H1 (cell line): ENCODE data around the gene AFG1L. TPM values are rescaled to one million over a fixed set of nuclear protein-coding genes. Genes with fewer than 3 reads are reported as not detected.

Experiments
- CTCF ChIA-PET: fragments of 300-600 bp; sonication (Branson Sonifier 250); formaldehyde crosslinking; loops from one replicate; lab custom pipeline; 2021; ENCODE audit not compliant: partially characterized antibody; lab: Charles Lee
- POLR2A ChIA-PET: fragments of 300-600 bp; sonication (Branson Sonifier 250); formaldehyde crosslinking; loops from one replicate; lab custom pipeline; 2021; ENCODE audit warnings: inconsistent platforms; ENCODE audit not compliant: partially characterized antibody; lab: Charles Lee
- DNase-seq, 2 experiments: peaks; one replicate each; pipeline versions ENCODE4 v3.0.0 to v3.0.0-alpha.2; 2010 to 2022; ENCODE audit warnings: low spot score in 2 of 2, low read depth in 1 of 2, mixed read lengths in 1 of 2
- FAIRE-seq: peaks from 2 replicates; lab custom pipeline; 2011; peaks lifted over from hg19 to GRCh38; lab: Jason Lieb, UNC
- H2AFZ ChIP-seq: 2 replicates; pipeline ENCODE4 v1.8.1; 2012; ENCODE audit warnings: low read length, inconsistent platforms
- H2AK5ac ChIP-seq: 2 replicates; pipeline ENCODE4 v1.6.1; 2013; ENCODE audit warnings: low read depth, low read length
- H2BK120ac ChIP-seq: replicated peaks from 2 replicates; pipeline ENCODE3; 2013; ENCODE audit warnings: low read depth, low read length, inconsistent platforms
- H2BK12ac ChIP-seq: 2 replicates; pipeline ENCODE4 v1.6.1; 2013; ENCODE audit warnings: low read depth, low read length
- H2BK15ac ChIP-seq: 2 replicates; pipeline ENCODE4 v1.6.1; 2013; ENCODE audit warnings: low read length
- H2BK20ac ChIP-seq: 2 replicates; pipeline ENCODE4 v1.6.1; 2013; ENCODE audit warnings: low read length
- H2BK5ac ChIP-seq: 2 replicates; pipeline ENCODE4 v1.6.1; 2013; ENCODE audit warnings: low read depth, low read length
- H3K14ac ChIP-seq: 2 replicates; pipeline ENCODE4 v1.6.1; 2013; ENCODE audit warnings: inconsistent platforms; ENCODE audit not compliant: insufficient read length
- H3K18ac ChIP-seq: 2 replicates; pipeline ENCODE4 v1.6.1; 2013; ENCODE audit warnings: low read length; ENCODE audit errors: extremely low read depth
- H3K23ac ChIP-seq: 2 replicates; pipeline ENCODE4 v1.6.1; 2013; ENCODE audit warnings: inconsistent platforms; ENCODE audit not compliant: insufficient read length
- H3K23me2 ChIP-seq: 2 replicates; pipeline ENCODE4 v1.6.1; 2013; ENCODE audit warnings: low read depth, low read length
- H3K27ac ChIP-seq: 2 replicates; pipeline ENCODE4 v1.6.1; 2011; ENCODE audit warnings: low read depth, low read length, inconsistent platforms
- H3K27me3 ChIP-seq, 4 experiments: replicated peaks in 1 of 4; 1 replicate in 1 of 4; 2 replicates in 3 of 4; pipeline versions ENCODE4 v1.6.1 to v1.8.1; 2011 to 2013; ENCODE audit warnings: low read length in 3 of 4, mild to moderate bottlenecking in 3 of 4, inconsistent platforms in 2 of 4, mixed read lengths in 2 of 4, moderate library complexity in 1 of 4; ENCODE audit not compliant: control insufficient read depth in 3 of 4, insufficient read depth in 3 of 4; ENCODE audit errors: extremely low read depth in 1 of 4
- H3K36me3 ChIP-seq, 4 experiments: 2 replicates each; pipeline versions ENCODE4 v1.6.1 to v1.8.1; 2011 to 2013; ENCODE audit warnings: mild to moderate bottlenecking in 4 of 4, low read length in 3 of 4, moderate library complexity in 2 of 4, control low read depth in 1 of 4, inconsistent platforms in 1 of 4; ENCODE audit not compliant: insufficient read depth in 4 of 4, control insufficient read depth in 2 of 4
- H3K4ac ChIP-seq: replicated peaks from 2 replicates; pipeline ENCODE3; 2013; ENCODE audit warnings: low read length, low read depth, mixed read lengths, inconsistent platforms; ENCODE audit not compliant: insufficient read length
- H3K4me1 ChIP-seq, 4 experiments: replicated peaks in 1 of 4; 1 replicate in 1 of 4; 2 replicates in 3 of 4; pipeline versions ENCODE4 v1.6.1 to v1.8.1; 2011 to 2013; ENCODE audit warnings: low read length in 3 of 4, inconsistent platforms in 2 of 4, mixed read lengths in 1 of 4; ENCODE audit not compliant: insufficient read depth in 4 of 4, control insufficient read depth in 3 of 4
- H3K4me2 ChIP-seq, 2 experiments: 2 replicates each; pipeline versions ENCODE4 v1.6.1 to v1.8.1; 2011 to 2013; ENCODE audit warnings: low read depth in 2 of 2, low read length in 2 of 2, control low read depth in 1 of 2, inconsistent platforms in 1 of 2, mild to moderate bottlenecking in 1 of 2; ENCODE audit not compliant: insufficient read depth in 1 of 2
- H3K4me3 ChIP-seq, 4 experiments: fragments of 200-600, 300-600 bp in 1 of 4; sonication (generic), shearing (Covaris generic), sonication (Bioruptor Twin) in 1 of 4; 2 replicates each; pipeline versions ENCODE4 v1.5.1 to v1.8.1; 2011 to 2016; ENCODE audit warnings: low read length in 4 of 4, low read depth in 3 of 4, control low read depth in 2 of 4, inconsistent platforms in 2 of 4, mild to moderate bottlenecking in 2 of 4, mixed read lengths in 1 of 4, moderate library complexity in 1 of 4; ENCODE audit not compliant: insufficient read depth in 2 of 4; ENCODE audit errors: extremely low read depth in 1 of 4
- H3K56ac ChIP-seq: replicated peaks from 2 replicates; pipeline ENCODE3; 2013; ENCODE audit warnings: low read depth, mild to moderate bottlenecking, mixed read lengths, low read length, inconsistent platforms; ENCODE audit not compliant: insufficient read length
- H3K79me1 ChIP-seq: 2 replicates; pipeline ENCODE4 v1.6.1; 2013; ENCODE audit warnings: low read depth, low read length, control low read depth
- H3K79me2 ChIP-seq, 2 experiments: 2 replicates each; pipeline versions ENCODE4 v1.6.1 to v1.8.1; 2012 to 2013; ENCODE audit warnings: low read length in 2 of 2, mild to moderate bottlenecking in 2 of 2, inconsistent platforms in 1 of 2; ENCODE audit not compliant: insufficient read depth in 2 of 2, control insufficient read depth in 1 of 2
- H3K9ac ChIP-seq, 4 experiments: replicated peaks in 1 of 4; 1 replicate in 1 of 4; 2 replicates in 3 of 4; pipeline versions ENCODE4 v1.6.1 to v1.8.1; 2011 to 2013; ENCODE audit warnings: low read depth in 3 of 4, low read length in 3 of 4, control low read depth in 2 of 4, mild to moderate bottlenecking in 2 of 4, moderate library complexity in 2 of 4, inconsistent platforms in 1 of 4; ENCODE audit errors: extremely low read depth in 1 of 4
- H3K9me3 ChIP-seq, 2 experiments: 2 replicates each; pipeline versions ENCODE4 v1.6.1 to v1.8.1; 2012 to 2013; ENCODE audit warnings: mild to moderate bottlenecking in 2 of 2, moderate library complexity in 2 of 2, control low read depth in 1 of 2, inconsistent platforms in 1 of 2, low read depth in 1 of 2, low read length in 1 of 2, mixed read lengths in 1 of 2; ENCODE audit not compliant: insufficient read depth in 2 of 2
- H4K20me1 ChIP-seq, 2 experiments: replicated peaks in 1 of 2; 2 replicates each; pipeline versions ENCODE3 to v1.8.1; 2011 to 2013; ENCODE audit warnings: inconsistent platforms in 2 of 2, low read length in 2 of 2, mild to moderate bottlenecking in 1 of 2; ENCODE audit not compliant: insufficient read depth in 2 of 2, control insufficient read depth in 1 of 2
- H4K5ac ChIP-seq: 2 replicates; pipeline ENCODE4 v1.6.1; 2013; ENCODE audit warnings: low read length, low read depth, mixed read lengths, inconsistent platforms; ENCODE audit not compliant: insufficient read length
- H4K8ac ChIP-seq: 2 replicates; pipeline ENCODE4 v1.8.0; 2013; ENCODE audit warnings: mild to moderate bottlenecking, moderate library complexity, low read length, inconsistent platforms; ENCODE audit not compliant: insufficient read depth; ENCODE audit errors: extremely low read depth
- H4K91ac ChIP-seq: replicated peaks from 2 replicates; pipeline ENCODE3; 2013; ENCODE audit warnings: low read length, mixed read lengths, inconsistent platforms; ENCODE audit not compliant: insufficient read length
- CEBPB ChIP-seq: IDR thresholded peaks from 2 replicates; pipeline ENCODE4 v1.6.1; 2012; ENCODE audit warnings: low read depth, low read length
- POLR2AphosphoS5 ChIP-seq: IDR thresholded peaks from 2 replicates; pipeline ENCODE4 v1.6.1; 2011; ENCODE audit warnings: low read depth, low read length
- RAD21 ChIP-seq, 2 experiments: IDR thresholded peaks in 1 of 2; conservative IDR thresholded peaks in 1 of 2; 2 replicates each; pipeline ENCODE4 v1.6.1; 2011; ENCODE audit warnings: low read depth in 2 of 2, low read length in 2 of 2, improper control_type of control experiment in 1 of 2, inconsistent platforms in 1 of 2, mild to moderate bottlenecking in 1 of 2, moderate library complexity in 1 of 2
- WGBS, 2 experiments: shearing (Covaris generic) in 1 of 2; methylation state at CpG; one replicate each; pipeline versions ENCODE4 v1.1.6 to v1.1.7; 2013 to 2015; ENCODE audit warnings: low lambda C conversion rate in 2 of 2, mixed read lengths in 2 of 2, inconsistent platforms in 1 of 2, low coverage in 1 of 2, missing lambda C conversion rate in 1 of 2; ENCODE audit not compliant: insufficient replicate concordance in 2 of 2, insufficient coverage in 1 of 2, insufficient read length in 1 of 2; ENCODE audit errors: extremely low coverage in 1 of 2, missing lambda C conversion rate in 1 of 2; 5-methylcytosine and 5-hydroxymethylcytosine counted together
- polyA plus RNA-seq, 7 experiments: library from polyadenylated mRNA; depleted of rRNA in 3 of 7; stranded (reverse) in 5 of 7; unstranded in 2 of 7; fragments of >200 nt in 5 of 7; fragments of 200-250 nt in 2 of 7; gene quantifications; 1 replicate in 5 of 7; 2 replicates in 1 of 7; 4 replicates in 1 of 7; pipeline versions ENCODE4 v1.2.1 to v1.2.3, GENCODE V29; 2011 to 2013; ENCODE audit warnings: missing spikeins in 2 of 7, mixed read lengths in 2 of 7
- total RNA-seq: library from RNA; stranded (reverse); fragmentation: NEBNext Ultra II Directional; extraction: Animal tissue kit (Norgen Biotek cat#: 25700); gene quantifications from 2 replicates; pipeline ENCODE4 v1.2.1, GENCODE V29; 2021
- TF ChIP-seq, protein P1 (sequence below), 3 experiments: IDR thresholded peaks; 1 replicate in 2 of 3; 2 replicates in 1 of 3; pipeline versions ENCODE4 v1.5.1 to v1.6.1; 2011; ENCODE audit warnings: low read length in 3 of 3, mild to moderate bottlenecking in 3 of 3, inconsistent platforms in 2 of 3, low read depth in 1 of 3, moderate library complexity in 1 of 3; ENCODE audit not compliant: insufficient read depth in 1 of 3; ENCODE audit errors: control extremely low read depth in 1 of 3

Gene AFG1L
- total and polyA plus RNA-seq, 2 of the 8 experiments (the other 6 are each of a cell fraction or from before 2014, with no cell fraction given) = 0.98 to 5.7 TPM

DNA sequence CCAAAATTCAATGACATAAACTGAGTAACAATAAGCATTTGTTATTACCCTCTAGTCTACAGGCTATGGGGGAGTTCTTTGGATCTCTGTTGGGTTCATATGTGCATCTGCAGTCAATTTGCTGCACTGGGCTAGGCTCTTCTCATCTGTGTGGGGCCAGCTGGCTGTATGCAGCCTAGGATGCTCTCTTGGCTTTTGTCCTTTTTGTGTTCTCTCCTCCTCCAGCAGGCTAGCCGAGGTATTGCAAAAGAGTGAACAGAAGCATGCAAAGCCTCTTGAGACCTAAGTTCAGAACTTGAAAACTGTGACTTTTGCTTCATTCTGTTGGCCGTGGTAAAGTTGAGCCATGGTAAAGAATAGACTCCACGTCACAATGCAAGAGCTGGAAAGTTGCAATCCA lies 203.0 kb downstream of the AFG1L start:
- H3K9me3 ChIP-seq = no peaks in the 10 kb centered on the region
- no peak overlapping the region for H2AFZ ChIP-seq
- H2BK20ac ChIP-seq = no peak overlapping the region
- no peak overlapping the region for H4K91ac ChIP-seq
- no peaks in the 10 kb centered on the region for H3K79me1 ChIP-seq
- no peak overlapping the region for H3K27ac ChIP-seq
- no peaks in the 10 kb centered on the region for H4K20me1 ChIP-seq
- DNase-seq = peak in 1 of 2 experiments; percentile 58
- CTCF ChIA-PET = interaction anchor here (0.6 to 1.9 kb wide), 29 partner anchors 8 to 930 kb away, joined by 3 to 7 read pairs (median 3); no protein-coding TSS in a partner anchor
- no peaks in the 10 kb centered on the region for H3K79me2 ChIP-seq
- H2BK5ac ChIP-seq = no peak overlapping the region
- no peak overlapping the region for H3K18ac ChIP-seq
- no peak overlapping the region for H3K9ac ChIP-seq
- H3K14ac ChIP-seq = no peak overlapping the region
- no peak overlapping the region for H3K56ac ChIP-seq
- H3K4me2 ChIP-seq = no peak overlapping the region
- H3K27me3 ChIP-seq = no peaks in the 10 kb centered on the region
- TF ChIP-seq RAD21 (IDR thresholded peaks at IDR 0.05 in 1 of 2, conservative IDR thresholded peaks at IDR 0.05 in 1 of 2; ENCODE audit: low read depth in 2 of 2, low read length in 2 of 2) (peak; percentile 69 to 76), POLR2AphosphoS5 (no peak), CEBPB (peak; percentile 58; the same call in 1 of the 2 replicates)
- TF ChIP-seq, protein P1, sequence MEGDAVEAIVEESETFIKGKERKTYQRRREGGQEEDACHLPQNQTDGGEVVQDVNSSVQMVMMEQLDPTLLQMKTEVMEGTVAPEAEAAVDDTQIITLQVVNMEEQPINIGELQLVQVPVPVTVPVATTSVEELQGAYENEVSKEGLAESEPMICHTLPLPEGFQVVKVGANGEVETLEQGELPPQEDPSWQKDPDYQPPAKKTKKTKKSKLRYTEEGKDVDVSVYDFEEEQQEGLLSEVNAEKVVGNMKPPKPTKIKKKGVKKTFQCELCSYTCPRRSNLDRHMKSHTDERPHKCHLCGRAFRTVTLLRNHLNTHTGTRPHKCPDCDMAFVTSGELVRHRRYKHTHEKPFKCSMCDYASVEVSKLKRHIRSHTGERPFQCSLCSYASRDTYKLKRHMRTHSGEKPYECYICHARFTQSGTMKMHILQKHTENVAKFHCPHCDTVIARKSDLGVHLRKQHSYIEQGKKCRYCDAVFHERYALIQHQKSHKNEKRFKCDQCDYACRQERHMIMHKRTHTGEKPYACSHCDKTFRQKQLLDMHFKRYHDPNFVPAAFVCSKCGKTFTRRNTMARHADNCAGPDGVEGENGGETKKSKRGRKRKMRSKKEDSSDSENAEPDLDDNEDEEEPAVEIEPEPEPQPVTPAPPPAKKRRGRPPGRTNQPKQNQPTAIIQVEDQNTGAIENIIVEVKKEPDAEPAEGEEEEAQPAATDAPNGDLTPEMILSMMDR (IDR thresholded peaks at IDR 0.05; ENCODE audit: control extremely low read depth in 1 of 3, insufficient read depth in 1 of 3, low read depth in 1 of 3, low read length in 3 of 3) = peak; percentile 8 to 66 (median 54)
- TF ChIP-seq, all 59 proteins: peak for 3
- Histone ChIP-seq H3K4me3 (no peak overlapping the region), H4K8ac (no peak overlapping the region), H2BK120ac (no peak overlapping the region), H3K36me3 (no peaks in the 10 kb centered on the region), H3K4ac (no peak overlapping the region), H2BK12ac (no peak overlapping the region), H4K5ac (no peak overlapping the region), H3K4me1 (no peaks in the 10 kb centered on the region), H2AK5ac (no peak overlapping the region), H3K23ac (no peak overlapping the region), H3K23me2 (no peaks in the 10 kb centered on the region), H2BK15ac (no peak overlapping the region)
- POLR2A ChIA-PET = no interaction called here
- peak; percentile 96 for FAIRE-seq
- WGBS, 2 experiments = 53% methylated on average over 3 of the region's 3 CpGs; no CpG with 5 or more reads in 1 of the 2 experiments
